ENCODE measurements around the gene DOCK1.
A peak's percentile ranks its signal among the peaks of the same experiment; 100 is the strongest.

The DOCK1 gene

DNA sequence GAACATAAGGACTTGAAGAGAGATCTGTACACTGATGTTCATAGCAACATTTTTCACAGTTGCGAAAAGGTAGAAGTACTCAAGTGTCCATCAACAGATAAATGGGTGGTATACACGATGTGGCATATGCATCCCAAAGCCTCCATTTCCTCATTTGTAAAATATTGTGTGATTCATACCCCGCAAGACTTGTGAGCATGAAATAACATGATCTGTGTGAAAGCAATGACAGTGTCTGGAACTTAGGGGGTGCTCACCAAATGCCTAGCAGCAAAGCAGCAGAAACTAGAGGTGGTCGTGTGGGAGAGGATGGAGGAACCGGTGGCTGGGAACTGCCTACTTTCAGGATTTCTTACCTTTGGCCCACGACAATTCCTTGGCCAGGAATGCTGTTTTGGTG lies 426.5 kb downstream of the DOCK1 start:
- FAIRE-seq: no peak

DNA sequence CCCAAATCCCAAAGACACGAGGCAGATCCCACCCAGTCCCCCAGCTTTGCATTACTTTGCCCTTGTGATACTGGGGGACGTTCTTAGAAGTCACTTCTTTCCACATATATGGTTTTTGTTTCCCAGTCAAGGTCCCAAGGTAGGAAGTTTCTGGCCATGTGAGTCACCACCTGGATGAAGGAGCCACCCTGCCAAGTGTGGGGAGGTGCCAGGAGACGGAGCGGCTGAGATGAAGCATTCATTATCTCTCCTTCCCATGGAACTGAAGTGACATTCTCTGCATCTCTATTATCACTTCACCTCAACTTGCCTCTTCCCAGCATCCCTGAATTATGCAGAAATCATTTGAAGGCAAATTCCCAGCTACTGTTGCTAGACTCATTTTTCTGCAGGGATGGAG lies 427.4 kb downstream of the DOCK1 start:
- no peak for FAIRE-seq

DNA sequence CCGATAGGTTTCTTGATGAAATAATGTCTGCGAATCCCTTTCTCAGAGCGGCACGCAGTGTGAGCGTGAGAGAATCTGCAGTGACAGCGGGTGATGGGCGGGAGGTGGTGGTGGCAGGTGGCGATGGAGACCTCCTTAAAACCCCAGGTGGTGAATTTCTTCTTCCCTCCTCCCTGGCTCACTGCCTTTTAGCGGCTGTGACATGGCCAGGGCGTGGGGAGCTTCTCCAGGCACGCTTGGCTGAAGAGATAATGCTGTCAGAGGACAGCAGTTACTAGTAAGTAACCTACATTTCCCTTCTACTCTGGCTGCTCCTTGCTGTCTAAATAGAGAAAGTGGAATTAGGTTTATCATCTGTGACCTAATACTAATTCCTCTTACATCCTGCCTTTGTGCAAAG lies 432.6 kb downstream of the DOCK1 start:
- no peak for FAIRE-seq

DNA sequence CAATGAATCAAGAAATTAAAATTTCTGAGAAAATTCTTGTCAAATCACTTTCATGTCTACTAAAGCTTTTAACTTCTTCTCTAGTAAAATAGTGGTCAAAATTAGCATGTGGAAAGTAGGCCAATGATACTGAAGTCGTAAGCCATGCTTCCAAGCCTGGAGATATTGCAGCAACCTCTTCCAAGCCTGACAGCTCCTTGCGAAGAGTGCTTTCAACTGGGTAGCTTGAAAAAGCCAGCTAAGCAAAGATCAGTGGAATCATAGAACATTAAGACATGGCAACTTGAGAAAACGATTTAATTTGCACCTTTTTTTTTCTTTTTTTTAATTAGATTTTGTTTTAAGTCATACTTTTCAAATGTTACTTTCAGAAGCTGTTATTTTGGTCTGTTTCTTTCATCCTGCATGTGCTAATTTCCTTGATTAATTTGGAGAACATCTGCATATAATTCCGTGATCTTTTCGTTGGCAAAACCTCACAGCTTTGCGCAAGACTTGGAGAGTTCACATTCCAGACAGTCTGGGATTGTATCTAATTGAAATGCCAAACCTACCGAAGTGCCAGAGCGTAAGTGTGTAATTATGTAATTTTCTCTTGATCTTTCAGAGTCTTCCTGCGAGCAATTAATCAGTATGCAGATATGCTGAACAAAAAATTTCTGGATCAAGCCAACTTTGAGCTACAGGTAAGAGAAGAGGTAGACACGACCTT lies 433.3 kb downstream of the DOCK1 start:
- no peak for FAIRE-seq

DNA sequence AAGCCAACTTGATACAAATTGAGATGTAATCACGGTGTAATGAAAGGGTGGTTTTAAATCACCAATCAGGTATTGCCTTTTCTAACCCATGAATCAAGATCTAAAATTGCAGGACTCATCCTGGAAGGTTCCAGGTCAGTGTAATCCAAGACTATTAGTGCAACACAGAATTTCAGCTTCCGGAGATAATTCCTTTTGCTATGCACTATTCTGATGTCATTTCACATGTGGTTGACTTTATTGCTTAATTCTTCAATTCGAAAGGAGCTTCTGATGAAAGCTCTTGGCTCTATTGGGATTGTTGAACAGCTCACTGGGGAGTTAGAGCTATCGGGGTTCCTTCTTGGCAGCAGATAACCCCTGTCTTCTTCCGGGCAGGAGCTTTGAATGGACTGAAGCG lies 438.6 kb downstream of the DOCK1 start:
- no peak for FAIRE-seq

DNA sequence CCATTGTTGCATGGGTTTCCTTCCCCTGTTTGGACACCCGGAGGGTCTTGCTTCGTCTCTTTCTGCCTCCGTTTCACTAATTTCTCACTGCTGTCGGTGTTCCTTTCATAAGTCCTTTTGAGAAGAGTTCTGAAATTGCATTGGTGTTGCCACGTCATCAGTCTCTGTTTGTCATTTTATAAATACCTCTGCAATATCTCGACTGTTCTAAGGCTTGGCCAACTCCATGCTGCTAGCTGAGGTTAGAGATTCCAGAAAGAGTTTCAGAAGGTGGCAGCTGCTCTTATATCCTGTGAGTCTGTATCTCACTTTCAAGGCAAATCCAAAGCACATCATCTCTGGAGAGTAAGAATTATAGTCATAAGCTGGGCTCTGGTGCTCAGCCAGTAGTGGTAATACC lies 439.1 kb downstream of the DOCK1 start:
- no peak for FAIRE-seq

DNA sequence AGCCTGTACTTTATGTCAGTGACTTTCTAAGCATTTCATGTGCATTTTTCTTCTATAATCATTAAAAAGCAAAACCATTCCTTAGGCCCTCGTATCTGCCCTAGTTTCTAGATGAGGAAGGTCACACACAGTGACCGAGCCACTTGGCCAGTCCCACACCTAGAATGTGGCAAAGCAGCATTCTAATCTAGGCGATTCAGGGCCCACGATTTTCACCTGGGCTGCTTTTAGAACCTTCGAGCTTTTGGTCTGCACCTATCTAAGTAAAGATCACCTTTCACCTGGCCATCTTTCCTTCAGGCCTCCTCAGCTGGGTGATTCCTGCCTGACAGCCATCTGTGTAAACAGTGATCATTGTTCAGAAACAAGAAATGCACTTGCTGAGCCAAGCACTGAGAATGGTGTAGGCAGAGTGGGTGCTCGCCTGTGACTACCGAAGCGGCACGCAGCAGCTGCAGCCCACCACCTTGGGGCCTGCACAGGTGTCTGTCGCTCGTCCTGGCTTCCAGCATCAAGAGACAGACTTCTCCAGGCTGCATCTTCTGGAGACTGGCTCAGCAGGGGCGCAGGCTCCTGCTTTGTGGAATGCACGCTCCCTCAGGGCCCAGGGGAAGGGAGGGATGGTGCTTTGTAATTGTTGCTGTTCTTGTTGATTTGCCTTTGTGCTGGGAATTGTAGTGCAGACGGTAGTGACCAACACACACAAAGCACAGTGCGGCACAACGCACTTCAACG lies 440.2 kb downstream of the DOCK1 start:
- FAIRE-seq: no peak

DNA sequence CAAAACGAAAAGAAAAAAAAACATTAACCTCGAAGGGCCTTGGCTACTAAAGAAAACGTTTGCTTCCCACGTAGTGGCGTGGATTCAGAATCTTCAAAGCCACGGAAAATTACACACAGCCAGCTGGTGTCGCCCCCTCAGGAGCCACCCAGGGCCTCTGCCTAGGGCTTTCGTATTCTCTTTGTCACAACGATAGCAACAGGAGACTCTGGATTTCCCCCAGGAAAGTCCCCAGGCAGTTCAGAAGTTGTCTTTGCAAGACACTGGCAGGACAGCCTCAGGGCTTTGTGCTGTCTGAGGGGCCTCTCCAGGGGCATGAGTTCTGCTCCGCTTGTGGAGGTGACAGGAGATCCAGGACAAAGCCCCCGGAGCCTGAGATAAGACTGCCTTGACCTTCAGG lies 441.4 kb downstream of the DOCK1 start:
- FAIRE-seq: no peak

DNA sequence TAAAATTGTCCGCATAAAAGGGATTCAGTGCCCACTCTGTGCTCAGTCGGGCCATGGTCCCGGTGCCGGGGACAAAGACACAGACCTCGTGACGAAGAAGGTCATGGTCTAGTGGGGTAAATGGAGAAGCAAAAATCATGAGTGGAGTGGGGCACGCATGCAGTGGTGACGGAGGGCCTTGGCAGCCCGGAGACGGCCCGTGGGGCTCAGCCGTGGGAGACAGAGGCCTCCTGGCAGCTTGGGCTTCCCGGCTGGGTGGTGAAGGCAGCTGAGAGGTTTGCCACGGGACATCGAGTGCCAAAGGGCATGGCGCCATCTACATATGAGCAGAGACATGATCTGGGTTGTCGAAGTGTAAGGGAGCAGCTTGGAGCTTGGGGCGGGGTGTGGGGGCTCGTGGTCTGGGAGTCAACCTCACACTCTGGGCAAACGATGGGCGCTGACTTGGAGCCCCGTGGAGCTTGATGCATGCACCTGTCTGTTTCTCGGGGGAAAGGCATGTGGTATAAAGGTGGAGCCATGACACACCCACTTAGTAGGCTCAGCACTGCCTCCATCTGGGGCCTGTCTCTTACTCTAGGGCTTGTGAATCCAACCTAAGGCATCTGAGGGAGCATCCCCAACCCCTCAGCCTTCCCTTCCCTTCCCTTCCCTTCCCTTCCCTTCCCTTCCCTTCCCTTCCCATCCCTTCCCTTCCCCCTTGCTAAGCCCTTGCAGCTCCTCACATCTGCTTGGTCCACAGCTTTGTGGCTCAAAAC lies 442.2 kb downstream of the DOCK1 start:
- no peak for FAIRE-seq

DNA sequence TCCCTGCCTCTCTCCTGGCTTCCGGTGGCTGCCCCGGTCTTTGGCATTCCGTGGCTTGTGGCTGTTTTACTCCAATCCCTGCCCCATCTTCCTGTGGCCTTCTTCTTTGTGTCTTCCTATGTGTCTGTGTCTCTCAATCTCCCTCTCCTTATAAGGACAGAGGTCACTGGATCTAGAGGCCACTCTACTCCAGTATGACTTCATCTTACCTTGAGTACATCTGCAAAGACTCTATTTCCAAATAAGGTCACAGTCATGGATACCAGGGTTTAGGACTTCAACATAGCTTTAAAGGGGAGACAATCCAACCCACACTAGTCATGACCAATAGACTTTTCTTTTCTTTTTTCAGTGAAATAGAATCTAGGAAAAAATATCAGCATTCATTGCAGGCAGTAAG lies 444.5 kb downstream of the DOCK1 start:
- FAIRE-seq: no peak

DNA sequence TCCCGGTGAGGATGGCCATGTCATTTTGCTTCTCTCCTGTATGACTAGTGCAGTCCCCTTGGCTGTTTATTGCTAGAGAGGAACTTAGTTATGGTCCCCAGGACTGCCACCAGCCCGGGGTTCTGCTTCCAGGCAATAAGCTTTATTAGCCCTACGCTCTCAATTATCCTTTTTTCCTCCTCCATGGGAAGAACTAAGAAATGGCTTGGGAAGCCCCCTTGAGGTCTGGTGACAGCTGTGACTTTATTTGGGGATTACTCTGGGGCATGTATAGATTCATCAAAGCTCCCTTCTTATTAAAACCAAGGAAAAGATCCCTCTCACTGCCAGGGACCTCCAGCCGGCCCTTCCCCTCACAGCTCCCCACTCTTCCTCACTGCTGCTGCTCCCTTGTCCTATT lies 446.3 kb downstream of the DOCK1 start:
- no peak for FAIRE-seq

DNA sequence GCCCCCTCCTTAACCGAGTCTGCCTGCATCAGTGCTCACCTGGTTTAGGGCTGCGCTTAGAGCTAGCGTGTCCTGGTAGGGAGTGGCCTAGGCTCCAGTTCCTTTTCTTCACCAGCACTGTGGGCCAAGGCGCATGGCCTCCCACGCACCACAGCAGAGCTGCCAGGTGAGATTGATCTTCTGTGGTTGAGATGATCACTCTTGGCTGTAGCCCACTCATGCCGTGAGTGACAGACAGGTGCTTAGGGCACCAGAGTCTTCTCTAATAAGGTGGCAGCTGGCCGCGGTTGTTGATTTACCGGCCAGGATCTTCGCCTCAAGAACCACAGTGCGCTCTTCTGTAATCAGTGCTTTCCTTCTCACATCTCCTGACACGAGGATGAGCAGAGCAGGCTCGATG lies 448.3 kb downstream of the DOCK1 start:
- no peak for FAIRE-seq

DNA sequence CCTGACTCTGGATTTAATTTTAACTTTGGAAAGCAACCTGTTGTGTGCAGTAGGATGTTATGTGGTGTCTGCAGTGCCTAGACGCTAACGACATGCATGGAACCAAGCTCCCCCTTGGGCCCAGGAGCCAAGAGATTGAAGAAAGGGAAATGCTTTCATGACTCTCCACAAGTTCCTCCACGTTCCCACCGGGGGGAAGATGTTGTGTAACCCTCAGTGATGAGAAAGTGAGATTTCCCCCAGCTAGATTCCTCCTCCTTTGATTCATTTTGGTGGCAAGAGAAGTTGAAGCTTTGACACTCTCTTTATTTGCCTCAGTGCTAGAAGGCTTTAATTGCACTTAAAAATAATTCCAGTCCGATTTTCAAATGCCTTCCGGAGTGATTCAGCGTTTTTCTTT lies 449.0 kb downstream of the DOCK1 start:
- no peak for FAIRE-seq

DNA sequence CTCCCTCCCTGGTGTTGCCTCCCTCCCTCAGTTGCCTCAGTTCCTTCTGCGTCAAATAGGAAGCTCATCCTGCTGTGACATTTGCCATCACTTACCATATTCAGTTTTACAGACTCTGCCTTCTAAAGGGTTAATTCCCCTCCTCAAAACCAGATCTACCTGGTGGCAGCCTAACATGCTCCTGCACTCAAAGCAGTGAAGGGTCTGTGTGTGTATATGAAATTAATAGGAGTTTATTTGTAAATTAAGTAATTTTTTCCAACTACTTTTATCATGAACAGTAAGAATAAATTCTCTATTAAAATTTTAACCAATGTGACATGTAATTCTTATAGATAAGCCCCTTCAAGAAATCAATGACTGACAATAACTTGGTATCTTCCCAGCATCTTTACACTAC lies 449.8 kb downstream of the DOCK1 start:
- FAIRE-seq: no peak

DNA sequence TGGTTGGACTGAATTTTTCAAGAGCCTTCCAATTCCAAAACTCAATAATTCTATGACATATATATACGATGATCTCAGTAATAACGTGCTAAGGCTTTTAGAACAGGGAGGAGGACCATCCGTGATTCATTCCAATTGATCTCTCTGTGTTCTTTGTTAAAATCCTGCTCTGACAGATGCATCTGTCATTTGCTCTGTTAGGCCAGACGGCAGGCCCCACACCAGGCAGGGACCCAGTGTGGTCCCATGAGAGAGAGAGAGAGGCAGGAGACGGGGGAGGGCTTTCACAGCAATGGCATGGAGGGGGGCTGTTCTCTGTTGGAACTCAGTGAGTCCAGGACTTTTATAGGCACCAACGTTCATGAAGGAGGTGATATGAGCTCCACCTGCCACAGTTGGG lies 451.1 kb downstream of the DOCK1 start:
- FAIRE-seq: no peak

DNA sequence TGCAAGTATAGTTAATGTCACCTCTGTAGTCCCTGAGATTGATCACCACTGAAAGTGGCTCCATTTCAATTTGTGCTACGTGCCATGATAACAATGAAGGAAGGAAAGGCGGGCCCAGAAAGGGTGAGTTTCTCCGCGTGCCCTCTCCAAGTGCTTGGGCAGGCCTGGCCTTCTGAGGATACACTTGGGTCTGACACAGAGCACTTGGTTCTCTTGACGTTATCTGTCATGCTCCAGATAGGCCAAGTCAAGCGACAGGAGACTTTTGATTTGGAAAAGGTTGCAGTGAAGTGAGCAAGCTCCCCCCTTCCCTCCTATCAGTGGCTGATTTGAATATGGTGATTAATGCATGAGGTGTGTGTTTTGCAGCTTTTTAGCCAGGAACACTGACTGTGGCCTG lies 452.0 kb downstream of the DOCK1 start:
- no peak for FAIRE-seq

DNA sequence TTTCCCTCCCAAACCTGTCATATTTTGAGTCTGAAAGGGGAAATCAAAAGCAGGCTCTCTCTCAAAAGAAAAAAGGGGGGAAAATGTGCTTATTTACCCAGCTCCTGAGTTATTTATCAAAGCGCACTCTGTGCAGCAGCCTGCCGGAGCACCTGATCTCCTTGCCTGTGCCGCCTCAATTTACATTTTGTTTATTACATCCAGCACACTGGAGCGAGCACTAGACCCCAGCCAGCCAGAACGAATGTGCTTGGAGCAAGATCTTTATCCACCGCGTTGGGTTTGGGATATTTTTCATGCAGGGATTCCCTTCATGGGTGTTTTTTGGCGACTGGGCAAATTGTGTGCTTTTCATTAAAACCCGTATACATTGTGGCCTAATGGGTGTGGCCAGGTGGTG lies 453.1 kb downstream of the DOCK1 start:
- FAIRE-seq: no peak

DNA sequence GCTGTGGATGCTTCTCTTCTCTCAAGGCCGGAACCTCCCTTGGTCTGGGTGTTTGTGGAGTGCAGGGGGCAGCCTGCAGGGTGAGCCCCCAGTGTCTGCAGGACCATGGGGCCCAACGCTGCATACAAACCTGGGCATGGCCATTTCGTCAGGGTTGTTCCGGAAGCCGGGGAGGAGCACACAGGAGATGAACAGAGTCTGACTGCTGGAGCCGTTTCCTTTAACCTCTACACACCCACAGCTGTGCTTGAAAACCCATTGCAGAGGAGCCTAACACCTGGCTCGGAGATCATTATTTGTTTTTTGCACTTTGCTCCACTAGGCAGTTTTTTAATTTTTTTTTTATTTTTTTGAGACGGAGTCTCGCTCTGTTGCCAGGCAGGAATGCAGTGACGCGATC lies 458.8 kb downstream of the DOCK1 start:
- FAIRE-seq: no peak

DNA sequence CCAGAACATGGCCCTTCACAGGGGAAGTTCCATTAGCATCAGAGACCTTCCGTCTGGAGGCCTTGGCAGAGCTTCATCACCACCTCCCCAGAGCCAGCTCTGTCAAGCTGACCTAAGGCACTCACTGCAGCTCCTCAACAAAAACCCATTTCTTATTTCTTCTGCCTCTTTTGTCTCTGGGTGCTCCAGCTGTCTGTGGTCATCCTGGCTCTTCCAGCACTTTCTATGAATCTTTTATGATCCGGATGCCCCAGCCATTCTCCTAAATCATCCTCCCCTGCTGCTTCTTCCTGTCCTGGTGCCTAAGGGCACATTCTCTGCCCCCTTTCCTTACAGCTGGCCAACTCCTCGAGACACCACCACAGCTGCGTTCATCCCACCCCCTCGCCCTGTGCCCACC lies 462.9 kb downstream of the DOCK1 start:
- no peak for FAIRE-seq

DNA sequence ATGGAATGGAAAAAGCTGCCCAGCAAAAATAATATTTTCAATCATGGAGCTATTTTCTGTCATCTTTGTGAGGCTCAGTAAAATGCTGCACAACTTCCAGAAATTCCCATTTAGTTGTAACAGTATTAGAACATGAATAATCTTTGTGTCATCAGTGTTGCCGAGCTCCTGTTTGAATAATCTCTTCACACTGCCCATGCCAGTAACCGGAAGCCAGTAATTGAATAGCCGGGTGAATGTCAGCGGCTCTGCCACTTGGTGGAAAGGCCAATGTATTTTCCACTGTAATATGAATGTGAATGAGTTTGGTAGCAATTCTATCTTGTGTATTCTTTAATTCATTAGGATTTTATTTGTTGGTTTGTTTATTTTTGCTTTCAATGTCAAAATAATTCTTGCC lies 463.7 kb downstream of the DOCK1 start:
- FAIRE-seq: peak; percentile 94

DNA sequence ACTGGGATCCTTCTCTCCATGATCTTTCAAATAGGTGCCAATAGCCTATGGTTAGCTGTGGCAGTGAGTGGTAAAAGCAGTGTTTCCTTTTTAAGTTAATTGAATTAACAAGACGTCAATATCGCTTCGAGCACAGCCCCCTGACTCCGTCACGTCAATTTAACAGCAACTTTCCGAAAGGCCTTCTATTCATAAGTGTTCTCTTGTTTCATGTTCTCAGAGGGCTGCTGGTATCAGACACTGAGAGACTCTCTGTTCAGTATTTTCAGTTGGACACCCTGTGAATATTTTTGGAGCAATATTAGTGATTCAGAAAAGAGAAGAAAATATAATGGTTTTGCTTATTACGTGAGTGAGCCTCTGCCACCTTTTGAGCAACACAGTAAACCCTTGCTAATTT lies 465.4 kb downstream of the DOCK1 start:
- FAIRE-seq: no peak

DNA sequence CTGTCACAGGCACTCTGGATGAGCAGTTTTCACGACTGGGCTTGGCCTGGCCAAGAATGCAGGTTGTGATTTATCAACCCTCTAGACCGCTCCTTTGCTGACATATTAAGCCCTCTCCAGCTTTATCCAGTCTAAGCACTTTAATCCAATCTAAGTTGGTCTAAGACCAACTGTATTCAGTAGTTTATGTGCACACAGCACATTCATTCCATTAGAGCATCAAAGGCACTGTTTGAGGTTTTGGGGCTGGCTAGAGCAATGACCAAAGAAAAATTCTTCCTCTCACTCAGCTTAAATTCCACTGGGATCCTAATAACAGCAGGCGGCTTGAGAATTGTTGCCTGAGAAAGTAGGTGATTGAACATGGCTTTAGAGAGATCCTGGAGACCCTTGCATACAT lies 467.1 kb downstream of the DOCK1 start:
- no peak for FAIRE-seq

DNA sequence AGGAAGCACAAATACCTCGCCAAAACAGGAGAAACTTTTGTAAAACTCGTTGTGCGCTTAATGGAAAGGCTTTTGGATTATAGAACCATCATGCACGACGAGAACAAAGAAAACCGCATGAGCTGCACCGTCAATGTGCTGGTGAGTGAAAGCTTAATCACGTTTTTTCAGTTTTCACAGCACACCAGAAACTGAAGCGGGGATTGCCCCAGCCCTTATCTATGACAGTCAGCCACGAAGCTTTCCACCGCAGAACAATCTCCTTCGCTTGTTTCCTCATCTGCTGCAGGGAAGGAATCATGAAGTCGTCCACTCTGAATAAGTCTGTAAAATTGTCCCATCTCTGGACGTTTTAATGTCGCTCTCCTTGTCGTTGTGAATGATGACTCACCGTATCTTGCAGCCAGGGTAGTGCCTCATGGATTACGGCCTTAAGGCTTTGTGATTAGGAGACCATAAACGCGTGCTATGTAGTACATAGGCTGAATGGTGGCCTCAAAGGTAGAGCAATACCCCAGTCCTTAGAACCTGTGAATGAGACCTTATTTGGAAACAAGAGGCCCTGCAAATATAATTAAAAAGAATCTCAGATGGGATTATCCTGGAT lies 468.9 kb downstream of the DOCK1 start:
- no peak for FAIRE-seq

DNA sequence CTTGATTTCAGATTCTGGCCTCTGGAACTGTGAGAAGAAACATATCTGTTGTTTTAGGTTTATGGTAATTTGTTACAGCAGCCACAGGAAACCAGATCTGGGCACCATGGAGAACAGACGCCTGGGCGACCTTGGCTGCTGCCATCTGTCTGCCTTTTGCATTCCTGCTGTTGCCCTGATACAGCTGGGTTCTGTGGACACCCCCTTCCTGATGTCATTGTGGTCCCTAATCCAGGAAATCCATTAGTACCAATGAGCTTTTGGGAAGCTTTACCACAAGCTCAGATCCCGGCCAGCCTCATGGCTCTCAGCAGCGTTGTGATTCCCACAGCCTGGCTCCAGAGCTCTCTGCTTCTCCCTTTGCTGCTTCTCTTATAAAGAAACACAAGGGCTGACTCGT lies 469.7 kb downstream of the DOCK1 start:
- no peak for FAIRE-seq

All from islet of Langerhans (tissue), 1 donor.